CD4-positive, alpha-beta T cell (primary cell): ENCODE results near the gene OR56A1. TPM values are rescaled to one million over a fixed set of nuclear protein-coding genes. Genes with fewer than 3 reads are reported as not detected.

Experiments used
- ATAC-seq: fragments of 200-7000 bp; cut with Tn5 transposase; one replicate; pipeline ENCODE4 v1.10.0; 2022; ENCODE audit warnings: mild to moderate bottlenecking; ENCODE audit not compliant: poor library complexity
- CTCF ChIA-PET: fragments of 350-600 bp; sonication (Branson Sonifier 250); formaldehyde crosslinking; loops from one replicate; lab custom pipeline; 2021; ENCODE audit warnings: antibody characterized with exemption, inconsistent platforms; lab: Charles Lee
- POLR2A ChIA-PET: fragments of 350-600 bp; sonication (Branson Sonifier 250); formaldehyde crosslinking; loops from one replicate; lab custom pipeline; 2021; ENCODE audit warnings: antibody characterized with exemption, inconsistent platforms; lab: Charles Lee
- DNase-seq, 14 experiments: peaks; one replicate each; pipeline ENCODE4 v3.0.0-alpha.2; 2013 to 2020; ENCODE audit warnings: mixed read lengths in 2 of 14
- H3K27ac ChIP-seq, 2 donors: one replicate each; pipeline versions ENCODE4 v1.5.1 to v1.7.0; 2013; ENCODE audit warnings: low read length in 2 of 2, low read depth in 1 of 2, mild to moderate bottlenecking in 1 of 2
- H3K27me3 ChIP-seq, 2 experiments: 1 replicate in 1 of 2; 2 replicates in 1 of 2; pipeline versions ENCODE4 v1.6.1 to v1.7.0; 2013; ENCODE audit warnings: low read length in 2 of 2, control low read depth in 1 of 2, mild to moderate bottlenecking in 1 of 2, moderate library complexity in 1 of 2; ENCODE audit not compliant: insufficient read depth in 2 of 2, control insufficient read depth in 1 of 2
- H3K36me3 ChIP-seq: one replicate; pipeline ENCODE4 v1.6.1; 2013; ENCODE audit warnings: low read length, control low read depth; ENCODE audit not compliant: insufficient read depth
- H3K4me1 ChIP-seq: one replicate; pipeline ENCODE4 v1.6.1; 2013; ENCODE audit warnings: low read length, control low read depth; ENCODE audit not compliant: insufficient read depth
- H3K4me3 ChIP-seq: one replicate; pipeline ENCODE4 v1.5.1; 2013; ENCODE audit warnings: mild to moderate bottlenecking, low read length, moderate library complexity
- H3K9me3 ChIP-seq, 2 experiments: 1 replicate in 1 of 2; 2 replicates in 1 of 2; pipeline versions ENCODE4 v1.6.1 to v1.7.0; 2013; ENCODE audit warnings: low read length in 2 of 2, mild to moderate bottlenecking in 2 of 2, control low read depth in 1 of 2, moderate library complexity in 1 of 2; ENCODE audit not compliant: control insufficient read depth in 1 of 2, insufficient read depth in 1 of 2
- H3K27ac Mint-ChIP-seq: one replicate; pipeline ENCODE4 v1.8.0; 2020; ENCODE audit warnings: mixed read lengths
- H3K27me3 Mint-ChIP-seq: one replicate; pipeline ENCODE4 v1.8.0; 2021; ENCODE audit warnings: mixed read lengths
- H3K36me3 Mint-ChIP-seq: one replicate; pipeline ENCODE4 v1.8.0; 2021; ENCODE audit warnings: low read depth, mixed read lengths
- H3K4me1 Mint-ChIP-seq: one replicate; pipeline ENCODE4 v1.8.0; 2021; ENCODE audit warnings: low read depth, mixed read lengths
- H3K4me3 Mint-ChIP-seq: one replicate; pipeline ENCODE4 v1.8.0; 2020; ENCODE audit warnings: mild to moderate bottlenecking, mixed read lengths
- H3K9me3 Mint-ChIP-seq: one replicate; pipeline ENCODE4 v1.8.0; 2020; ENCODE audit warnings: mixed read lengths
- CTCF ChIP-seq: fragments of 200-600 bp; IDR thresholded peaks from one replicate; pipeline ENCODE4 v1.8.0; 2022; ENCODE audit warnings: antibody characterized with exemption, mild to moderate bottlenecking
- intact Hi-C, 2 experiments: fragments of 100-400 bp; cut with DNase I in 1 of 2; cut with micrococcal nuclease in 1 of 2; formaldehyde crosslinking; loops; one replicate each; pipeline versions ENCODE4 v1.15.1 to v1.9.0; 2023 to 2025; cut with DNase I, micrococcal nuclease
- total RNA-seq, 174 experiments: library from RNA in 2 of 174; stranded (reverse) in 2 of 174; gene quantifications; one replicate each; pipeline ENCODE4 v1.2.3 and lab custom pipeline; 2021 to 2026

The OR56A1 gene
- total RNA-seq, 2 experiments from 2014 or later = not detected

- no peak for DNase-seq
- Mint-ChIP-seq H3K27ac (no peak within 1 kb of the TSS), H3K4me3 (no peak within 1 kb of the TSS), H3K9me3 (no peaks in the 10 kb centered on the region), H3K4me1 (no peaks in the 10 kb centered on the region), H3K27me3 (peaks cover 26% of the 10 kb centered on the region), H3K36me3 (no peaks in the 10 kb centered on the region)
- Histone ChIP-seq H3K27ac (no peak within 1 kb of the TSS), H3K36me3 (no peaks in the 10 kb centered on the region), H3K27me3 (peaks cover 2 to 4% of the 10 kb centered on the region in 2 experiments), H3K9me3 (no peaks in the 10 kb centered on the region), H3K4me1 (no peaks in the 10 kb centered on the region), H3K4me3 (no peak within 1 kb of the TSS)
- ChIA-PET POLR2A (no interaction called here), CTCF (no interaction called here)
- intact Hi-C loops = no loop called here
- no peak for TF ChIP-seq CTCF
- ATAC-seq = no peak
Observed at GRCh38 chr11:6006846-6007245, 23.7 kb downstream of the OR56A1 start, which contains the start of gene OR56A4. OR56A4 (minus strand) TSS chr11:6006946; CDS start chr11:6002992, 3,954 bp downstream.

- POLR2A ChIA-PET = no interaction called here
- Histone ChIP-seq H3K27ac (no peak overlapping the region), H3K27me3 (peaks cover 2% of the 10 kb centered on the region in 2 experiments), H3K36me3 (no peaks in the 10 kb centered on the region), H3K4me1 (no peaks in the 10 kb centered on the region), H3K4me3 (no peak overlapping the region), H3K9me3 (no peaks in the 10 kb centered on the region)
- Mint-ChIP-seq H3K27me3 (peaks cover 25% of the 10 kb centered on the region), H3K27ac (no peak overlapping the region), H3K36me3 (no peaks in the 10 kb centered on the region), H3K4me3 (no peak overlapping the region), H3K9me3 (no peaks in the 10 kb centered on the region), H3K4me1 (no peaks in the 10 kb centered on the region)
- ATAC-seq = no peak
- TF ChIP-seq CTCF = no peak
- DNase-seq = no peak
- intact Hi-C loops = no loop called here
- CTCF ChIA-PET = no interaction called here
Observed at GRCh38 chr11:6006395-6006794, 24.2 kb downstream of the OR56A1 start.

- CTCF ChIA-PET = no interaction called here
Observed at GRCh38 chr11:6002202-6002699, 28.3 kb downstream of the OR56A1 start.

More at GRCh38 chr11:6002202-6002699, 28.3 kb downstream of the OR56A1 start:
- Mint-ChIP-seq H3K4me1 (no peaks in the 10 kb centered on the region), H3K27me3 (peaks cover 18% of the 10 kb centered on the region), H3K9me3 (no peaks in the 10 kb centered on the region), H3K27ac (no peak overlapping the region), H3K4me3 (no peak overlapping the region), H3K36me3 (no peaks in the 10 kb centered on the region)
- intact Hi-C loops = no loop called here
- ATAC-seq (no peak), DNase-seq (no peak)
- Histone ChIP-seq H3K9me3 (no peaks in the 10 kb centered on the region), H3K27me3 (no peaks in the 10 kb centered on the region), H3K4me3 (no peak overlapping the region), H3K36me3 (no peaks in the 10 kb centered on the region), H3K27ac (no peak overlapping the region), H3K4me1 (no peaks in the 10 kb centered on the region)
- no peak for TF ChIP-seq CTCF
- POLR2A ChIA-PET = no interaction called here
